ENCODE results near the gene UBE2G2.

DNA sequence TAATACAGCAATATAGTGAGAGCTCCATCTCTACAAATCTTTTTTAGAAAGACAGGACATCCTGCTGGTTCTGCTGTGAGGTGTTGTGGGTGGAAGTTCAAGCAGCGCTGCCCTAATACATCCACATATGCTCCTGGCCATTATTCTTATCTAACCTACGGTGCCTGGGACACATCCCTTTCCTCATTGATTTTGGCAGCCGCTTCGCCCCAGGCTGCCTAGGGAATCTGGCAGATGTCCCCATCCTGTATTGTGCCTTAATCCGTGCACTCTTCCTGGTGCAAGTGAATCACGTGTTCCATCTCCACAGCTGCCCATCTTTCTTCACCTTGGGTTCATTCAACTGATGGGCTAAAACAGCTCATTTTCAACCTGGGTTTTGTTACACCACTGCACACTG lies 3.1 kb upstream of the UBE2G2 start:
- TF ChIP-seq CTCF (IDR thresholded peaks at IDR 0.05; ENCODE audit: low read depth, low read length) = no peak
- no peak for TF ChIP-seq MYC (IDR thresholded peaks at IDR 0.05; ENCODE audit: low read depth, low read length)

All from NB4 (cell line).